ENCODE results near the gene MMAA.

DNA sequence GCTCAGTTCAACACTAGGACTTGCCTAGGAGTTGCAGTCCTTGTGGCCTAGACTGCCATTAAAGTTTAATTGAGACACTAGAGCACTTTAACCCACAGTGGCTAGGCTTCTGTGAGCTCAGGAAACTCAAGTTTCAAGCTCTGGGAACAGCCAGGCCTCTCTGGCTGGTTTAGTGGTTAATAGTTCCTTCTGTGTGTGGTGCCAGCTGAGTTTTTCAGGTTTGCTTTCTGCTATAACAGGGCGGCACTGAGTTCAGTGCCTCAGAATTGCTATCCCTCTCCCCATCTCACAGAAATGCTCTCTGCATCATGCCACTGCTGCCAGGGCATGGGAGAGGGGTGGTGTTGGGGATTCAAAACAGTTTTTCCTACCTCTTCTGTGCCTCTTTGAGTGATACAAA is 15.9 kb downstream of the MMAA start:
- TF ChIP-seq, protein P1, sequence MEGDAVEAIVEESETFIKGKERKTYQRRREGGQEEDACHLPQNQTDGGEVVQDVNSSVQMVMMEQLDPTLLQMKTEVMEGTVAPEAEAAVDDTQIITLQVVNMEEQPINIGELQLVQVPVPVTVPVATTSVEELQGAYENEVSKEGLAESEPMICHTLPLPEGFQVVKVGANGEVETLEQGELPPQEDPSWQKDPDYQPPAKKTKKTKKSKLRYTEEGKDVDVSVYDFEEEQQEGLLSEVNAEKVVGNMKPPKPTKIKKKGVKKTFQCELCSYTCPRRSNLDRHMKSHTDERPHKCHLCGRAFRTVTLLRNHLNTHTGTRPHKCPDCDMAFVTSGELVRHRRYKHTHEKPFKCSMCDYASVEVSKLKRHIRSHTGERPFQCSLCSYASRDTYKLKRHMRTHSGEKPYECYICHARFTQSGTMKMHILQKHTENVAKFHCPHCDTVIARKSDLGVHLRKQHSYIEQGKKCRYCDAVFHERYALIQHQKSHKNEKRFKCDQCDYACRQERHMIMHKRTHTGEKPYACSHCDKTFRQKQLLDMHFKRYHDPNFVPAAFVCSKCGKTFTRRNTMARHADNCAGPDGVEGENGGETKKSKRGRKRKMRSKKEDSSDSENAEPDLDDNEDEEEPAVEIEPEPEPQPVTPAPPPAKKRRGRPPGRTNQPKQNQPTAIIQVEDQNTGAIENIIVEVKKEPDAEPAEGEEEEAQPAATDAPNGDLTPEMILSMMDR (IDR thresholded peaks at IDR 0.05): no peak
- TF ChIP-seq POLR2A (IDR thresholded peaks at IDR 0.05): no peak

All from adrenal gland (tissue), 5 donors.